Ovary (tissue), 9 donors: ENCODE measurements around the gene SGK1. TPM values are rescaled to one million over a fixed set of nuclear protein-coding genes. Genes with fewer than 3 reads are reported as not detected.
"Not testable (repeated sequence)": the region's sequence is repeated elsewhere in the genome, so short reads cannot be mapped to it uniquely, and the experiment has no call there.

Experiments used
- DNase-seq, 5 donors: peaks; one replicate each; pipeline ENCODE4 v3.0.0-alpha.2; 2019 to 2020
- H3K27ac ChIP-seq, 2 donors: fragments of 200-600 bp; one replicate each; pipeline versions ENCODE4 v1.5.1 to v1.8.0; 2019 to 2022
- H3K27me3 ChIP-seq: fragments of 200-600 bp; one replicate; pipeline ENCODE4 v1.8.0; 2022
- H3K36me3 ChIP-seq: fragments of 200-600 bp; sonication (generic); one replicate; pipeline ENCODE4 v1.5.1; 2019
- H3K4me1 ChIP-seq: one replicate; pipeline ENCODE4 v1.8.1; 2013; ENCODE audit warnings: mild to moderate bottlenecking, moderate library complexity; ENCODE audit not compliant: insufficient read depth
- H3K4me3 ChIP-seq: fragments of 200-600 bp; sonication (generic); one replicate; pipeline ENCODE4 v1.5.1; 2017
- H3K9me3 ChIP-seq, 2 donors: fragments of 200-600 bp in 1 of 2; sonication (generic) in 1 of 2; one replicate each; pipeline versions ENCODE4 v1.5.1 to v1.8.1; 2013 to 2019; ENCODE audit warnings: mild to moderate bottlenecking in 1 of 2, moderate library complexity in 1 of 2
- CTCF ChIP-seq, 3 donors: fragments of 450-650 bp in 2 of 3; fragments of 200-600 bp in 1 of 3; IDR thresholded peaks; one replicate each; pipeline versions ENCODE4 v1.5.1 to v1.8.0; 2016 to 2022; ENCODE audit warnings: antibody characterized with exemption in 3 of 3, mild to moderate bottlenecking in 1 of 3
- EP300 ChIP-seq: sonication (generic); formaldehyde crosslinking; IDR thresholded peaks from one replicate; pipeline ENCODE4 v1.6.1; 2017; ENCODE audit warnings: antibody characterized with exemption
- POLR2A ChIP-seq: fragments of 450-650 bp; IDR thresholded peaks from one replicate; pipeline ENCODE4 v1.6.1; 2017; ENCODE audit warnings: antibody characterized with exemption, mild to moderate bottlenecking, moderate library complexity
- WGBS, 3 donors: extraction: QIAGEN DNeasy Blood & Tissue Kit in 1 of 3; methylation state at CpG; one replicate each; pipeline versions ENCODE4 v1.1.5 to v1.1.7; 2013 to 2017; 5-methylcytosine and 5-hydroxymethylcytosine counted together
- intact Hi-C, 4 donors: fragments of 100-400 bp; cut with DNase I; formaldehyde crosslinking; loops; one replicate each; pipeline versions ENCODE4 v1.11.0 to v1.15.1; 2022 to 2023
- polyA plus RNA-seq, 2 donors: library from polyadenylated mRNA; stranded (reverse); fragments of 200-250 nt in 1 of 2; fragments of 350-450 nt in 1 of 2; fragmentation: Illumina TruSeq in 1 of 2; extraction: RNeasy Lipid Tissue Mini Kit (QIAGEN cat#74804) in 1 of 2; gene quantifications; one replicate each; pipeline ENCODE4 v1.2.3, GENCODE V29; 2013 to 2014
- total RNA-seq, 7 donors: library from RNA; depleted of rRNA in 2 of 7; stranded (reverse); fragments of >200 nt in 2 of 7; fragmentation: NEBNext Ultra II Directional in 3 of 7; extraction: Animal tissue kit (Norgen Biotek cat#: 25700) in 3 of 7; gene quantifications; one replicate each; pipeline versions ENCODE4 v1.1.0 to v1.2.4, GENCODE V29; 2016 to 2023
- donor health status: DM: no; HTN: no; CAD: no; lungs with moderate emphysema.
- donor health status: DM: no; HTN: no; CAD: no.
- donor health status: Bipolar disorder and iron deficiency.
- donor health status: DM: yes; HTN: yes; CAD: no.
- donor health status: DM: no; HTN: no; CAD: no.
- donor health status: DM: yes; HTN: yes; CAD: no.

SGK1 gene
- total and polyA plus RNA-seq, 9 donors = 124 to 610 (median 174) TPM

GRCh38 chr6:134307870-134308269 lies 10.0 kb downstream of the SGK1 start:
- Histone ChIP-seq H3K27me3 (no peaks in the 10 kb centered on the region), H3K4me1 (peaks cover 35% of the 10 kb centered on the region), H3K4me3 (no peak overlapping the region), H3K36me3 (no peaks in the 10 kb centered on the region), H3K9me3 (no peaks in the 10 kb centered on the region), H3K27ac (peak overlapping the region in 1 of 2 donors; percentile 91)
- no peak for DNase-seq
- WGBS, 3 donors = 29 to 63% (median 31%) methylated on average over 5 of the region's 5 CpGs
- TF ChIP-seq EP300 (no peak), CTCF (IDR thresholded peaks at IDR 0.05) (no peak), POLR2A (no peak)
- intact Hi-C loops = no loop called here

GRCh38 chr6:134307075-134307474 lies 10.8 kb downstream of the SGK1 start:
- no peaks in the 10 kb centered on the region for H3K27me3 ChIP-seq
- intact Hi-C loops = no loop called here
- H3K36me3 ChIP-seq = no peaks in the 10 kb centered on the region
- TF ChIP-seq POLR2A (no peak), CTCF (IDR thresholded peaks at IDR 0.05) (no peak), EP300 (no peak)
- no peak for DNase-seq
- no peak overlapping the region for H3K4me3 ChIP-seq
- H3K27ac ChIP-seq = peak overlapping the region in 1 of 2 donors; percentile 91
- peaks cover 30% of the 10 kb centered on the region for H3K4me1 ChIP-seq
- whole genome bisulfite sequencing, 3 donors = 31 to 54% (median 38%) methylated on average over 6 of the region's 6 CpGs
- no peaks in the 10 kb centered on the region for H3K9me3 ChIP-seq

- H3K27me3 ChIP-seq, H3K4me3 ChIP-seq, H3K9me3 ChIP-seq, H3K36me3 ChIP-seq, intact Hi-C loops: not testable (repeated sequence)
- Histone ChIP-seq H3K4me1 (peaks cover 18% of the 10 kb centered on the region), H3K27ac (peak overlapping the region; percentile 48 to 91)
- WGBS, 3 donors = 13 to 27% (median 19%) methylated on average over 6 of the region's 6 CpGs
- peak in 4 of 5 donors; percentile 50 to 71 (median 66) for DNase-seq
These were observed 13.5 kb downstream of the SGK1 start for GRCh38 chr6:134304381-134304780.

GRCh38 chr6:134303891-134304290 lies 14.0 kb downstream of the SGK1 start:
- 12 to 29% (median 12%) methylated on average over 6 of the region's 6 CpGs for WGBS, 3 donors
- peak in 2 of 5 donors; percentile 38 to 52 for DNase-seq
- H3K4me1 ChIP-seq = peaks cover 19% of the 10 kb centered on the region
- H3K4me3 ChIP-seq = no peak overlapping the region
- no peaks in the 10 kb centered on the region for H3K36me3 ChIP-seq
- no peaks in the 10 kb centered on the region for H3K27me3 ChIP-seq
- H3K27ac ChIP-seq = peak overlapping the region; percentile 48 to 91
- no peaks in the 10 kb centered on the region for H3K9me3 ChIP-seq
- intact Hi-C loops = no loop called here
- TF ChIP-seq POLR2A (no peak), CTCF (IDR thresholded peaks at IDR 0.05) (no peak), EP300 (no peak)

GRCh38 chr6:134299236-134299635 lies 18.7 kb downstream of the SGK1 start:
- intact Hi-C loops = no loop called here
- peak overlapping the region in 1 of 2 donors; percentile 64 for H3K27ac ChIP-seq
- H3K27me3 ChIP-seq = no peaks in the 10 kb centered on the region
- TF ChIP-seq POLR2A (no peak), EP300 (no peak), CTCF (IDR thresholded peaks at IDR 0.05) (no peak)
- no peaks in the 10 kb centered on the region for H3K36me3 ChIP-seq
- 11 to 23% (median 13%) methylated on average over 3 of the region's 3 CpGs for WGBS, 3 donors
- no peak overlapping the region for H3K4me3 ChIP-seq
- DNase-seq = peak in 2 of 5 donors; percentile 42 to 45
- peaks cover 32% of the 10 kb centered on the region for H3K4me1 ChIP-seq
- H3K9me3 ChIP-seq = no peaks in the 10 kb centered on the region
